Aorta (tissue), 5 donors: ENCODE results near the gene KIF26B. TPM values are rescaled to one million over a fixed set of nuclear protein-coding genes. Genes with fewer than 3 reads are reported as not detected.

Experiments
- ATAC-seq: fragments of 200-7000 bp; cut with Tn5 transposase; one replicate; pipeline ENCODE4 v1.9.1; 2022; ENCODE audit warnings: moderate library complexity; ENCODE audit not compliant: low FRiP score
- DNase-seq, 2 donors: peaks; one replicate each; pipeline ENCODE4 v3.0.0-alpha.2; 2020
- H3K27ac ChIP-seq, 2 donors: one replicate each; pipeline ENCODE4 v1.5.1; 2013; ENCODE audit warnings: low read length in 2 of 2, mild to moderate bottlenecking in 2 of 2, moderate library complexity in 2 of 2, control low read depth in 1 of 2, inconsistent platforms in 1 of 2, low read depth in 1 of 2
- H3K27me3 ChIP-seq, 2 donors: one replicate each; pipeline ENCODE4 v1.6.1; 2013; ENCODE audit warnings: control low read depth in 1 of 2, low read length in 1 of 2, mild to moderate bottlenecking in 1 of 2, moderate library complexity in 1 of 2; ENCODE audit not compliant: insufficient read depth in 2 of 2, control insufficient read depth in 1 of 2
- H3K36me3 ChIP-seq, 2 donors: one replicate each; pipeline ENCODE4 v1.6.1; 2013; ENCODE audit warnings: control low read depth in 1 of 2, low read length in 1 of 2, mild to moderate bottlenecking in 1 of 2; ENCODE audit not compliant: insufficient read depth in 2 of 2, control insufficient read depth in 1 of 2
- H3K4me1 ChIP-seq, 2 donors: one replicate each; pipeline ENCODE4 v1.6.1; 2013; ENCODE audit warnings: low read length in 2 of 2, control low read depth in 1 of 2, mild to moderate bottlenecking in 1 of 2, moderate library complexity in 1 of 2; ENCODE audit not compliant: insufficient read depth in 2 of 2, control insufficient read depth in 1 of 2
- H3K4me3 ChIP-seq, 2 donors: one replicate each; pipeline ENCODE4 v1.5.1; 2013; ENCODE audit warnings: low read length in 2 of 2, control low read depth in 1 of 2, mild to moderate bottlenecking in 1 of 2
- H3K9me3 ChIP-seq: one replicate; pipeline ENCODE4 v1.6.1; 2013; ENCODE audit warnings: mild to moderate bottlenecking, low read length; ENCODE audit not compliant: control insufficient read depth
- WGBS, 2 donors: extraction: QIAGEN DNeasy Blood & Tissue Kit; methylation state at CpG; one replicate each; pipeline ENCODE4 v1.1.7; 2013; 5-methylcytosine and 5-hydroxymethylcytosine counted together
- intact Hi-C, 2 donors: fragments of 100-400 bp; cut with DNase I; formaldehyde crosslinking; loops; one replicate each; pipeline versions ENCODE4 v1.14.2 to v1.15.0; 2022
- polyA plus RNA-seq, 2 donors: library from polyadenylated mRNA; stranded (reverse); fragments of 200-250 nt; gene quantifications; one replicate each; pipeline ENCODE4 v1.2.3, GENCODE V29; 2013
- total RNA-seq, 2 donors: library from RNA; stranded (reverse); fragmentation: NEBNext Ultra II Directional; extraction: Animal tissue kit (Norgen Biotek cat#: 25700); gene quantifications; one replicate each; pipeline ENCODE4 v1.2.1, GENCODE V29; 2021
- donor health status: healthy with polysubstance abuse.
- donor health status: Bipolar disorder and iron deficiency.
- donor health status: DM: no; HTN: no; CAD: no.
- donor health status: DM: no; HTN: no; CAD: no.
- donor health status: DM: yes; HTN: yes; CAD: no.

The KIF26B gene
- total and polyA plus RNA-seq, 4 donors = under 0.01 to 0.58 (median 0.30) TPM

- DNase-seq = no peak
- H3K4me1 ChIP-seq = no peaks in the 10 kb centered on the region
- 65 to 66% methylated on average over 4 of the region's 4 CpGs for WGBS, 2 donors
- intact Hi-C loops = no loop called here
- H3K27me3 ChIP-seq = no peaks in the 10 kb centered on the region
- no peaks in the 10 kb centered on the region for H3K9me3 ChIP-seq
- no peak overlapping the region for H3K4me3 ChIP-seq
- ATAC-seq = no peak
- no peaks in the 10 kb centered on the region for H3K36me3 ChIP-seq
- H3K27ac ChIP-seq = no peak overlapping the region
Measured at GRCh38 chr1:245291351-245291750, 136.6 kb downstream of the KIF26B start.

- H3K9me3 ChIP-seq = no peaks in the 10 kb centered on the region
- H3K4me3 ChIP-seq = no peak overlapping the region
- H3K4me1 ChIP-seq = no peaks in the 10 kb centered on the region
- H3K27ac ChIP-seq = no peak overlapping the region
- DNase-seq (no peak), ATAC-seq (no peak)
- no peaks in the 10 kb centered on the region for H3K27me3 ChIP-seq
- 86 to 90% methylated on average over 14 of the region's 14 CpGs for WGBS, 2 donors
- intact Hi-C loops = no loop called here
- no peaks in the 10 kb centered on the region for H3K36me3 ChIP-seq
Measured at GRCh38 chr1:245292141-245292540, 137.4 kb downstream of the KIF26B start.

- Histone ChIP-seq H3K4me1 (no peaks in the 10 kb centered on the region), H3K4me3 (no peak overlapping the region), H3K9me3 (no peaks in the 10 kb centered on the region), H3K36me3 (no peaks in the 10 kb centered on the region), H3K27me3 (no peaks in the 10 kb centered on the region), H3K27ac (no peak overlapping the region)
- 53 to 72% methylated on average over 6 of the region's 6 CpGs for WGBS, 2 donors
- DNase-seq (no peak), ATAC-seq (no peak)
- intact Hi-C loops = no loop called here
Measured at GRCh38 chr1:245292553-245292952, 137.8 kb downstream of the KIF26B start.

GRCh38 chr1:245294020-245294419 lies 139.2 kb downstream of the KIF26B start:
- 74 to 75% methylated on average over 5 of the region's 5 CpGs for WGBS, 2 donors
- H3K4me1 ChIP-seq = no peaks in the 10 kb centered on the region

GRCh38 chr1:245298781-245299180 lies 144.0 kb downstream of the KIF26B start:
- H3K27ac ChIP-seq = no peak overlapping the region
- no peaks in the 10 kb centered on the region for H3K4me1 ChIP-seq
- ATAC-seq (no peak), DNase-seq (no peak)
- no peaks in the 10 kb centered on the region for H3K27me3 ChIP-seq
- H3K36me3 ChIP-seq = no peaks in the 10 kb centered on the region
- no peaks in the 10 kb centered on the region for H3K9me3 ChIP-seq
- 14 to 21% methylated on average over 12 of the region's 12 CpGs for WGBS, 2 donors
- peak overlapping the region in 1 of 2 donors; percentile 27 for H3K4me3 ChIP-seq
- intact Hi-C loops = no loop called here

More at GRCh38 chr1:245294020-245294419, 139.2 kb downstream of the KIF26B start:
- ATAC-seq (no peak), DNase-seq (no peak)
- no peak overlapping the region for H3K27ac ChIP-seq
- no peaks in the 10 kb centered on the region for H3K9me3 ChIP-seq
- no peaks in the 10 kb centered on the region for H3K36me3 ChIP-seq
- H3K27me3 ChIP-seq = no peaks in the 10 kb centered on the region
- H3K4me3 ChIP-seq = no peak overlapping the region
- intact Hi-C loops = no loop called here

- DNase-seq (no peak), ATAC-seq (peak; percentile 52)
- H3K27ac ChIP-seq = no peak overlapping the region
- no peaks in the 10 kb centered on the region for H3K9me3 ChIP-seq
- no peak overlapping the region for H3K4me3 ChIP-seq
- intact Hi-C loops = no loop called here
- no peaks in the 10 kb centered on the region for H3K36me3 ChIP-seq
- 48 to 50% methylated on average over 10 of the region's 10 CpGs for WGBS, 2 donors
- no peaks in the 10 kb centered on the region for H3K4me1 ChIP-seq
- H3K27me3 ChIP-seq = no peaks in the 10 kb centered on the region
Measured at GRCh38 chr1:245301162-245301580, 146.4 kb downstream of the KIF26B start.

- DNase-seq = no peak
- intact Hi-C loops = no loop called here
- Histone ChIP-seq H3K4me3 (no peak overlapping the region), H3K27me3 (no peaks in the 10 kb centered on the region), H3K9me3 (no peaks in the 10 kb centered on the region), H3K36me3 (no peaks in the 10 kb centered on the region), H3K4me1 (no peaks in the 10 kb centered on the region), H3K27ac (no peak overlapping the region)
- ATAC-seq = no peak
- WGBS, 2 donors = 86 to 88% methylated on average over 4 of the region's 4 CpGs
Measured at GRCh38 chr1:245301921-245302320, 147.1 kb downstream of the KIF26B start.

- ATAC-seq (no peak), DNase-seq (no peak)
- H3K9me3 ChIP-seq = no peaks in the 10 kb centered on the region
- intact Hi-C loops = no loop called here
- 69 to 70% methylated on average over 3 of the region's 3 CpGs for WGBS, 2 donors
- no peaks in the 10 kb centered on the region for H3K36me3 ChIP-seq
- no peak overlapping the region for H3K4me3 ChIP-seq
- no peak overlapping the region for H3K27ac ChIP-seq
- no peaks in the 10 kb centered on the region for H3K27me3 ChIP-seq
- H3K4me1 ChIP-seq = no peaks in the 10 kb centered on the region
Measured at GRCh38 chr1:245304698-245305097, 149.9 kb downstream of the KIF26B start.

- no peaks in the 10 kb centered on the region for H3K27me3 ChIP-seq
- no peaks in the 10 kb centered on the region for H3K4me1 ChIP-seq
- H3K27ac ChIP-seq = no peak overlapping the region
- H3K9me3 ChIP-seq = no peaks in the 10 kb centered on the region
- intact Hi-C loops = no loop called here
- no peak for ATAC-seq
- no peak for DNase-seq
- H3K36me3 ChIP-seq = no peaks in the 10 kb centered on the region
- WGBS, 2 donors = 83 to 86% methylated on average over 1 of the region's 1 CpG
- no peak overlapping the region for H3K4me3 ChIP-seq
Measured at GRCh38 chr1:245306020-245306419, 151.2 kb downstream of the KIF26B start.
